GM21737 (cell line): ENCODE results near the gene RBM34.
"Not testable (repeated sequence)": the region's sequence is repeated elsewhere in the genome, so short reads cannot be mapped to it uniquely, and the experiment has no call there.

Experiments
- ATAC-seq: cut with Tn5 transposase; IDR thresholded peaks from one replicate; pipeline ENCODE4 v1.9.1; 2021; ENCODE audit warnings: mild to moderate bottlenecking, moderate library complexity; ENCODE audit not compliant: unreplicated experiment

Gene RBM34, protein sequence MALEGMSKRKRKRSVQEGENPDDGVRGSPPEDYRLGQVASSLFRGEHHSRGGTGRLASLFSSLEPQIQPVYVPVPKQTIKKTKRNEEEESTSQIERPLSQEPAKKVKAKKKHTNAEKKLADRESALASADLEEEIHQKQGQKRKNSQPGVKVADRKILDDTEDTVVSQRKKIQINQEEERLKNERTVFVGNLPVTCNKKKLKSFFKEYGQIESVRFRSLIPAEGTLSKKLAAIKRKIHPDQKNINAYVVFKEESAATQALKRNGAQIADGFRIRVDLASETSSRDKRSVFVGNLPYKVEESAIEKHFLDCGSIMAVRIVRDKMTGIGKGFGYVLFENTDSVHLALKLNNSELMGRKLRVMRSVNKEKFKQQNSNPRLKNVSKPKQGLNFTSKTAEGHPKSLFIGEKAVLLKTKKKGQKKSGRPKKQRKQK

DNA sequence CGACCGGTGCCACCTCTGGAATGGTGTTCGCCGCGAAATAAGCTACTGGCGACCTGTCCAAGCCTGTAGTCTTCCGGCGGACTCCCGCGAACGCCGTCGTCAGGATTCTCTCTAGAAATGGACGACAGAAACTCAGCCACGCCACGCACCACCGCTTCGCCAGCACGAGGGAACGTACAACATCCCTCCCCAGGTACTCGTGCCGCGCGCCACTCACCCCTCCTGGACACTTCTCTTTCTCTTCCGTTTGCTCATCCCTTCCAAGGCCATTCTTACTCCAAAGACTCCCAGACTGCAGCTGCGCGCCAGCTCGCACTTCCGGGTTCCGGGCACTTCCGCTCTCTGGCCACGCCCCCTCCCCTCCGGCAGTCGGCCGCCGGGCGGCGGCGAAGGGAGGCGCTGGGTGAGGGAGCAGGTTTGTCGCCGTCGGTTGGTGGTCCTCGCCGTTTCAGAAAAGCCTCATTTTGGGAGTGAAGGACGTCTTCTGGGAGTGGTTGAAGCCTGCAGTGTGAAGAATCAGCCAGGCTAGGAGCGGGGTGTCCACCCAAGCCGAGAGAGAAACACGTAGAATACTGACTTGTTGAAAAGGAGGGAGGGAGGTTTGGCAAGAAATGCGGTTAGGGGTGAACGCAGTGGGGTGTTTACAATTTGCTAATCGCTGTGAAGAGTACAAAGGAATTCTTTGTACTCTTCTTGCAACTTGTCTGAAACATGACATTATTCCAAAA, at the start of gene RBM34:
Gene RBM34, minus strand, starts transcription at position 294 of the 728 bp plus-strand sequence. Its CDS starts 24 bp downstream, at position 270.
- peak; percentile 91 for ATAC-seq

DNA sequence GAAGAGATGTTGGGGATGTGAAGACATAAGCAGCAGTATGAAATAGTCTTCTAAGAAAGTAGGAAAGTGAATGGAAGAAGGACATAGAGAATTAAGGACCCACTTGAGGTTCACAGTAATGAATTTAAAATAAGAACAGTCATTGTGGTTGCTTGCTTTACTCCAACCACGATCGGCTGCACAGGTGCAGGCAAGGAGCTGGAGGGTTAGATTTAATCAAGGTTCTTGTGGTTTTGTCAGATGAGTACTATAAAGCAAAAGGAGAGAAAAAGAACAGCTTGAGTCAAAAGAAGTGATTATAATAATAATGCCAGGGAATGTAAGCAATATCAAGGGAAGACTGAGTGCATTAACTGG, 46.1 kb upstream of the RBM34 start:
- ATAC-seq: no peak

DNA sequence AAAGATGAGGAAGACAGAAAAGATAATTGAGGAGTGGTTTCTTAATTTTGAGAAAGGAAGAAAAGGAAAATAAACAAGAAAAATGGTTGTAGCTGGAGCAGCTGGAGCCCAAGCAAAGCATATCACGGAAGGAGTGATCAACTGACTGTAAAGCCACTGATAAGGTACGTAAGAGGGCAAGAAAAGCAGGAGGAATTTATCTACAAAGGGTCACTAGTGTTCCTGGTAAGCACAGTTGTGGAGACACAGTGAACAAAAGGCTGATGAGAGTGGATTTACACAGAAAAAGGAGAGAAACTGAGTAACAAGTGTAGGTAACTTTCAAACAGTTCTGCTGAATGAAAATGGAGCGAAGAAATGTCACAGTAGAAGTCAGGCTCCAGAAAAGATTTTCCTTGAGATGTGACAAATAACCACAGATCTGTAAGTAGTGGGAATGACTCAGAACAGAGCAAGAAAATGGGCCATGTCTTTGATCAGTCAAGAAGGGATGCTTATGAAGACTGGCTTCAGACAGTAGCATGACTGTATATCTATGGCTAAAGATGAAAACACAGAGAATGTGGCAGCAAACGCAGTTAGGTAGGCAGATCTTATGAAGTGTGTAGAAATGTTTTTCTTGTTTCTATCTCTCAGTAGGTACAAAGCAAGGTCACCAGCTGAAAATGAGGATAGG, 45.6 kb upstream of the RBM34 start:
- no peak for ATAC-seq

DNA sequence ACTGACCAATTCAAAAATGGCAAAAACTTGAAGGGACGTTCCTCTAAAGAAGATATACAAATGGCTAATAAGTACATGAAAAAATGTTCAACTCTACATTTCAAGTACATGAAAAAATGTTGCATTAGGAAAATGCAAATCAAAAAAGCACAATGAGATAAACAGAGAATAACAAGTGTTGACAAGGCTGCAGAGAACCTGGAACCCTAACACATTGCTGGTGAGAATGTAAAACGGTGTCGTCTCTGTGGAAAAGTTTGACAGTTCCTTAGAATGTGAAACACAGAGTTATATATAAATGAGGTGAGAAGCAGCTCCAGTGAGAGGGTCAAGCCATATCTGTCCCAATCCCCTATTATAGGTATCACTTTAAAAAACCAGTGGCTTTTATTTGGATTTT, 44.6 kb upstream of the RBM34 start:
- ATAC-seq: no peak

DNA sequence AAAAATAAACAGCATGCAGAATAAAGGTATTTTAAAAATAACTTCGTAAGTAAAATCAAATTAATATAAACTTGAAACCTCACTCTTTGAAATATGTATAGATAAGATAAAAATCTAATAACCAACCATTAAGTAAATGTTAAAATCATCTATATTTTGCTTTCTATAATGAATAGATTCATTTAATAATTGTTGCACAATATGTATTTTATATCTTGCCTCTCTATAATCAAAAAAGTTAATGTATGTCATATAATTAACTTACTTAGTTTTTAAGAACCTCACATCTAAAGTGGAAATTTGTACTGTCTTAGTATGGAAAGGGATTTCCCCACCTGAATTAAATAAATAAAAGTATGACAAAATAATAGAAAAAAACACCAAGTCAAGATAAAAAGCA, 42.4 kb upstream of the RBM34 start:
- no peak for ATAC-seq

DNA sequence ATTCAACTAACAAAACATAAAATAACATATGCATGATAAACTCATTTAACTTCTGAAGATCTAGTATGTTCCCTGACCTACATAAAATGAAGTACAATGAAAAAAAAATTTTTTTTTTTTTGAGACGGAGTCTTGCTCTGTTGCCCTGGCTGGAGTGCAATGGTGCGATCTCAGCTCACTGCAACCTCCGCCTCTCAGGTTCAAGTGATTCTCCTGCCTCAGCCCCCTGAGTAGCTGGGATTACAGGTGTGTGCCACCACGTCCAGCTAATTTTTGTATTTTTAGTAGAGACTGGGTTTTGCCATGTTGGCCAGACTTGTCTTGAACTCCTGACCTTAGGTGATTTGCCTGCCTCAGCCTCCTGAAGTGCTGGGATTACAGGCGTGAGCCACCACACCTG, 41.4 kb upstream of the RBM34 start:
- ATAC-seq: not testable (repeated sequence)

DNA sequence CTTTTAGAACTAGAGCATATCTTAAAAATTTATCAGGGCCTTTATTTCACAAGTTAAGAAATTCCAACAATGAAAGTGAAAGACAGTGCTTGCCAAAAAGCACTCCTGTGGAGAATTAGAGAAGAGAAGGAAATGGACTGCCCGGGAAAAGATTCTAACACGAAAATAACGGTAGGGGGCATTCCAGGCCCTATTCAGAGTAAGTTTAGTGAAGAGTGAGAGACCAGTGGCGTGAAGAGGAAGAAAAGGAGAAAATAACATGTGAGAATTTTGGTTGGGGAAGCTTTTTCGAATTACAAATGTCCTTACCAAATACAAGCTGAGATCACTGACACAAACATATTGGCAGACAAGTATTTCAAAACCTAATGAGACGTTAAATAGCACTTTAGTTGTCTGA, 38.4 kb upstream of the RBM34 start:
- ATAC-seq: no peak

DNA sequence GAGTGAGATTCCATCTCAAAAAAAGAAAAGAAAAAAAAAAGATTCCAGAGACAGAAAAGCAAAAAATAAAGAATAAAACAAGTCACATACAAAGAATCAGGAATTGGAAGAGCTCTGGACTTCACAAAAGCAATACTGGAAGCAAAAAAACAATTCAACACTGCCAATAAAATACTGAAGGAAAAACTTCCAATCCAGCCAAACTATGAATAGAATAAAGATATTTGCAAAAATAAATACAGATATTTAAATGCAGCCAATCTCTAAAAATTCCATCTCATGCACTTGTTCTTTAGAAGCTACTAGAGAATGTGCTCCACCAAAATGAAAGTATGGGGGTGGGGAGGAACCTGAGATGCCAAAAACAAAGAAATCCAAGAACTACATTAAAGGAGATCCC, 29.4 kb upstream of the RBM34 start:
- no peak for ATAC-seq

DNA sequence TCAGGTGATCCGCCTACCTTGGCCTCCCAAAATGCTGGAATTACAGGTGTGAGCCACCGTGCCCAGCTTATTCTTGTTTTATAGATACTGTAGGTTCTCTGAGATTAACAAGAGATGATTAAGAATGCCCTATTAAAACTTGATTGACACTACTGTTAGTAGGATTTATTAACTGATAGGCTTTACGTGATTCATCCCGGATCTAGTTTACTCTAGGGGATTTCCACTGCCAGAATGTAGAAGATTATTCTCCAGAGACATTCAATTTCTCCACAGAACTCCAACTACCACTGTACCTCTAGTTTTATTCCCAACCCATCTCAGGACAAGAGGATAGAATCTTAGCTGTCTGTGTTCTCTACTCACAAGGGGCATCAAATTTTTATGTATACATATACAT, 26.3 kb upstream of the RBM34 start:
- ATAC-seq: no peak

DNA sequence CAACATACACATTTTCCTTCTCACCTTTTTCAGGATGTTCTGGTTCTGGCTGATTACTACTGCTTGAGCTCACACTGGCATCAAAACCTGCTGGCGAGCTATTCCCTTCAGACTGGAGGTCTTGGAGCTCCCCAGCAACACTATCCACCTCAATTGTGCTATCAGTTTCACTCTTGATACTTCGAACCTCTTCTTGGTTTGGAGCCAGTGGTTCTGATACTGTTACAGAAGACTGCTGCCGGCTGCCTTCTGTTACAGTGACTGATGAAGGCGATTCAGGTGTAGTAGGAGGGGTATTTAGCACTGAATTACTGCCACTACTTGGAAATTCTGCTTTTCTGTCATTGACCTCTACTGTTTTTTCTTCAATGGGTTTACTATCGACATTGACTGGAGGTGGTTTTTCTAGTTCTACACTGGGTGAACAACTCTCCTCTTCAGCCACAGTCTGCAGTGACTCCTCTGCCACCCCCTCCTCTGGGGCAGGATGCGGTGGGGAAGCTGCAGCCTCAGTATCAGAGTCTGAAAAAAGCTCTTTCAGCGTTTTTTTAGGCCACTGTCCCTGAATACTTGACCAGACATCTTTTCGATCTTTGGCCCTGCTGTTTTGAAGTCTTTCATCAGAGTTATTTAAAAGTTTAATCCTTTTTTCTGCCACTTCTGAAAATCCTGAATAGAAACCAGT, 20.7 kb upstream of the RBM34 start:
- ATAC-seq: no peak

DNA sequence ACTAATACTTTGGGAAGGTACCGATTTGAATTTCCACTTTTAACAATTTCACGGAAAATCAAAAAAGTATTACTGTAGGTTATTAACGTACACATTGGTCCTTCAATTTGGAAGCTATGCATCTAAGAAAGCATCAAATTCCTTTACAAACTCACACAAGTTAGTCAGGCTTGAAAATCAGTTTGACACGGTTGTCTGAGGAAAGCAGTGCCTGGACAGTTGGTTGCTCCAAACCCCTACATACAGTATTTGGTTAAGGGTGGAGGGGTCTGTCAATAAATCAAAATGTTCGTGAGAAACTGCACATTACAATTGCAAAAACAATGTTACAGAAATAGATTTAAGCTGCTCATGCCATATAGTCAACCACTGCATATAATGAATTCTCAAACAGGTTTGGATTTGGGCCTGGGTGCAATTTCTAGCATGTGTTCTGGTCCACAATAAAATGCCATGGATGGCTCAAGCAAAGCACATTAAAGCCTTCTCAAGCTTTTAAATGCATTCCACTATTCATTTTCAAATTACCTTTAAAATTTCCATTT, 19.9 kb upstream of the RBM34 start:
- no peak for ATAC-seq

DNA sequence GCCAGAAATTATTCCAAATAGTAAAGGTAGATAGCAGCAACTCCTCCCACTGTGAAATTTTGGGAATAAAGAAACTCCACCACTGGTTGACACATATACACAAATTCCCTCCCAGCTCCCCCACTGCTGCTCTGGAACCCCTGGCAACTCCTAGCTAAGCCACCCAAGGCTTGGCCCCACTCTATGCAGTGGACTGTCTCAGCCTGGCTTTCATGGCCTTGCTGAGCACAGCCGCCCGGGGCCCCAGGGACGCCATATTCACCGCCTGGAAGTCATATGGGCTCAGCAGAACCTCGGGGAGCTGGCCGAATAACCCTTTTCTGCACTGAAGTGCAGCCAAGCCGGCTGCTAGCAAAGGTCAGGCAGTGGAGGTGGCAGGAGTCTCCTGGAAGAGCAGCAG, 15.4 kb upstream of the RBM34 start:
- no peak for ATAC-seq

DNA sequence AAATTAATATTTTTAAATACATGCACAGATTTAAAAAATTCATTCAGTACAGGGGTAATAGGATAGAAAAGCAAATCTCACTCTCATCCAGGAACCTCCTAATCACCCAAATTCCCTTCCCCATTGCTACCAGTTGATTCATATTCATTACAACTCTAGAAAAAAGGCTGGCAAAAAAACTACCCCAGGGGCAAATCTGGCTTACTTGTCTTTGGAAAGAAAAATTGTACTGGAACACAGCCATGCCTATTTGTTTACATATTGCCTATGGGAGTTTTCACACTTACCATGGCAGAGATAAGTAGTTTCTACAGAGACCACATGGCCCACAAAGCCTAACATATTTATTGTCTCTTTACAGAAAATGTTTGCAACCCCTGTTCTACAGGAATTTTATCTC, 8.9 kb upstream of the RBM34 start:
- ATAC-seq: no peak

DNA sequence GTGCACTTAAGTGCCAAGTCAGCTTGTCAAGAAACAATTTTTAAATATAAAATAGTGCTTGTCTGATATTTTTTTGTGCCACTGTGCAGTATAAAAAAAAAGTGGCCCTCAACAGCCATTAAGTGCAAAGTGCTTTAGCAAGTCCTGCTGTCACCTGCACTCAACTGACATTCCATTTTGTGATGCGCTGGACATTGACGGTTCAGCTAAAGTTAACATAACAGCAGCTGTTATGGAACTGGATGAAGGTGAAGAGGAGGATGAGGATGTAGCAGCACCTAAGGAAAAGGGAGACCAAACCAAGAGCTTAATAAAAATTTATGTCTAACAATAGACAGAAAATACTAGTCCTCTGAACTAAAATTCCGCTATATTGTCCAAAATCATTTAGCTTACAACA, 7.3 kb upstream of the RBM34 start:
- no peak for ATAC-seq

DNA sequence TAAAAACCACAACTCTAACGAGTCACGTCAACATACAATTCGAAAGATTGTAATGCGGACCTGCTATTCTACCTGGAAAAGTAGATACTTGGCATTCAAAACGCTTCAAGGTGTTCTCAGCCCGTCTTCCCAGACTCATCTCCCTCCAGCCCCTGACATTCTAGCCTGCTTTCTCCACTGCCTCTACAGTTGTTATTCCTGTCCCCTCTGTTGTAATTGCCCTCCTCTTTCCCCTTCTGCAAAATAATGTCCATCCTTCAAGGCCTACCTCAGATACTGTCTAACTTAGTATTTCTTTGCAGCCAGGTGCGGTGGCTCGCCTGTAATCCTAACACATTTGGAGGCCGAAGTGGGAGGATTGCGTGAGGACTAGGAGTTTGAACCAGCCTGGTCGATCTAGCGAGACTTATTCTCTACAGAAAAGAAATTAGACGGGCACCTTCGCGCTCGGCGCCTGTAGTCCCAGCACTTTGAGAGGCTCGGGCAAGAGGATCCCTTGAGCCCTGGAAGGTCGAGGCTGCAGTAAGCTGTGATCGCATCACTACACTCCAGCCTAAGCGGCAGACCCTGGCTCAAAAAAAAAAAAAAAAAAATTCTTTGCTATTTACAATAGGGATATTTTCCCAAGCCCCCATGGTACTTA, 756 bp upstream of the RBM34 start:
- ATAC-seq: no peak

DNA sequence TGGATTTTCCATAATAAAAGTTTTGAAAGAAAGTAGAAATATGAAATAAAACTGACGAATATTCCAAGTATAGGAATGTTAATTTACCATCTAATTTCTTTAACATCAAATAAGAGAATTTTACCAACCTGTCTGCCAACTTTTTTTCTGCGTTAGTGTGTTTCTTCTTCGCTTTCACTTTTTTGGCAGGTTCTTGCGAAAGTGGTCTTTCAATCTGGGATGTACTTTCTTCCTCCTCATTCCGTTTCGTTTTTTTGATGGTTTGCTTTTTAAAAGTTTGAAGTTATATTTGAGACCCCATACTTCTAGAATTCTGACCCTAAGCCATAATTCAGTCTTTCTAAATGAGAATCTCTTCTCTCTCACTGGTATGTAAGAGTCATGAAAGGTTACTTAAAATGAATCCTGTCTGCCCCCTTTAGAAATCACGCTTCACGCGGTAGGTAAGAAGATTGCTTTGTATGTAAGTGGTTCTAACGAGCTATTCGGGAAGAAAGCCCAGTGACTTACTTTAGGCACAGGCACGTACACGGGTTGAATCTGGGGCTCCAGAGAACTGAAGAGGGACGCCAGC, 580 bp downstream of the RBM34 start:
- peak; percentile 29 for ATAC-seq

DNA sequence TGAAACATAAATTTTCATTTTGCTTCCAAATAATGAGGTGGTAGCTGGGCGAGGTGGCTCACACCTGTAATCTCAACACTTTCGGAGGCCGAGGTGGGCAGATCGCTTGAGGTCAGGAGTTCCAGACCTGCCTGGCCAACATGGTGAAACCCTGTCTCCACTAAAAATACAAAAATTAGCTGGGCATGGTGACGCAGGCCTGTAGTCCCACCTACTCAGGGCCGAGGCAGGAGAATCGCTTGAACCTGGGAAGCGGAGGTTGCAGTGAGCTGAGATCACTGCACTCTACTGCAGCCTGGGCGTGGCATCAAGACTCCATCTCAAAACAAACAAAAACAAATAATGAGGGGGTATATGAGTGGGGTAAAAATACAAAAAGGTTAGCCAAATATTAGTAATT, 1.1 kb downstream of the RBM34 start:
- ATAC-seq: not testable (repeated sequence)

DNA sequence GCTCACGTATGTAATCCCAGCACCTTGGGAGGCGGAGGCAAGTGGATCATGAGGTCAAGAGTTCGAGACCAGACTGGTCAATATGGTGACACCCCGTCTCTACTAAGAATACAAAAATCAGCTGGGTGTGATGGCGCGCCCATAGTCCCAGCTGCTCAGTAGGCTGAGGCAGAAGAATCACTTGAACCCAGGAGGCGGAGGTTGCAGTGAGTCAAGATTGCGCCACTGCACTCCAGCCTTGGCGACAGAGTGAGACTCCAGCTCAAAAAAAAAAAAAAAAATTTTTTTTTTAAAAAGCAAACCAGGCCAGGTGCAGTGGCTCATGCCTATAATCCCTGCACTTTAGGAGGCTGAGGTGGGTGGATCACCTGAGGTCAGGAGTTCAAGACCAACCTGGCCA, 1.8 kb downstream of the RBM34 start:
- not testable (repeated sequence) for ATAC-seq

DNA sequence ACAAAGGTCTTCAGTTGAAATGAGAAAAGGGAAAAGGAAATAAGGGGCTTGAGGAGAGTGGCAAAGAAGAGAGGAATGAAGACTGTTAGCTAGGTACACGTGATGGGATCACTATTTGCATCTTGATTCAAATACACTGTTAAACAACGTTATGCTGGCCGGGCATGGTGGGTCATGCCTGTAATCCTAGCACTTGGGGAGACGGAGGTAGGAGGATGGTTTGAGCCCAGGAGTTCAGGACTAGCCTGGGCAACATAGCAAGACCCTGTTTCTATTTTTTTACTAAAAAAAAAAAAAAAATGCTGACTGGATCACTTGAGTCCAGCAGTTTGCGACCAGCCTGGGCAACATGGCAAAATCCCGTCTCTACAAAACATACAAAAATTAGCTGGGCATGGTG, 2.4 kb downstream of the RBM34 start:
- ATAC-seq: no peak

DNA sequence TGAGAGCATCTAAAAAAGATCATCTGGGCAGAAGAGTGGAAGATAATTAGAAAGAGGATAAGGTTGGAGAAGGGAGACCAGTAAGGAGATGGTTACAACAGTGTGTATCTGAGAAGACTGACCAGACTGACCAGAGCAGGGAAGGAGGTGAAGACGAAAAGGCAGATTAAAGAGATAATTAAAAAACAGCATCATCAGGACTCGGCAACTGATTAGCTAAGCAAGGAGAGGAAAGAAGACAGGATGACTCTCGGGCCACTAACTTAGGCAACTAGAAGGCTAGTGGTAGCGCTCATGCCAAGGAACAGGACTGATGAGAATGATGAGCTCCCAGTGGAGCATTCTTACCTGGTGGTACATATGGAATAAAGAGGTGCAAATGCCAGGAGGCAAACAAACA, 3.9 kb downstream of the RBM34 start:
- no peak for ATAC-seq
